ENCODE data around the gene PRKG2. TPM values are rescaled to one million over a fixed set of nuclear protein-coding genes. Genes with fewer than 3 reads are reported as not detected.

Gene PRKG2
- total RNA-seq, 1 donor = 0.72 TPM

- no peak for TF ChIP-seq CTCF (IDR thresholded peaks at IDR 0.05; ENCODE audit: extremely low read depth, low read depth, low read length)
- Histone ChIP-seq H3K27ac (ENCODE audit: low read depth, low read length) (no peak overlapping the region), H3K9me3 (ENCODE audit: low read depth, low read length) (no peaks in the 10 kb centered on the region), H3K4me3 (ENCODE audit: insufficient read depth, low read length) (no peak overlapping the region), H4K20me1 (ENCODE audit: insufficient read depth, low read length) (no peaks in the 10 kb centered on the region), H2AFZ (ENCODE audit: low read length) (no peak overlapping the region), H3K36me3 (ENCODE audit: insufficient read depth, low read length) (no peaks in the 10 kb centered on the region), H3K4me1 (ENCODE audit: insufficient read depth, low read length) (no peaks in the 10 kb centered on the region), H3K27me3 (ENCODE audit: insufficient read depth, low read length) (no peaks in the 10 kb centered on the region), H3K4me2 (ENCODE audit: insufficient read depth, low read length) (no peak overlapping the region), H3K79me2 (ENCODE audit: insufficient read depth, low read length) (no peaks in the 10 kb centered on the region)
- no peak for DNase-seq (ENCODE audit: insufficient read length, low spot score, missing footprints)
These were observed 20.7 kb downstream of the PRKG2 start for GRCh38 chr4:81194286-81194685.

GRCh38 chr4:81180916-81181315 is 34.1 kb downstream of the PRKG2 start:
- Histone ChIP-seq H3K27me3 (ENCODE audit: insufficient read depth, low read length) (no peaks in the 10 kb centered on the region), H3K36me3 (ENCODE audit: insufficient read depth, low read length) (no peaks in the 10 kb centered on the region), H4K20me1 (ENCODE audit: insufficient read depth, low read length) (no peaks in the 10 kb centered on the region), H3K79me2 (ENCODE audit: insufficient read depth, low read length) (no peaks in the 10 kb centered on the region), H2AFZ (ENCODE audit: low read length) (no peak overlapping the region), H3K27ac (ENCODE audit: low read depth, low read length) (no peak overlapping the region), H3K4me3 (ENCODE audit: insufficient read depth, low read length) (no peak overlapping the region), H3K4me2 (ENCODE audit: insufficient read depth, low read length) (no peak overlapping the region), H3K9me3 (ENCODE audit: low read depth, low read length) (no peaks in the 10 kb centered on the region), H3K4me1 (ENCODE audit: insufficient read depth, low read length) (no peaks in the 10 kb centered on the region)
- no peak for TF ChIP-seq CTCF (IDR thresholded peaks at IDR 0.05; ENCODE audit: extremely low read depth, low read depth, low read length)
- DNase-seq (ENCODE audit: insufficient read length, low spot score, missing footprints) = no peak

DNA sequence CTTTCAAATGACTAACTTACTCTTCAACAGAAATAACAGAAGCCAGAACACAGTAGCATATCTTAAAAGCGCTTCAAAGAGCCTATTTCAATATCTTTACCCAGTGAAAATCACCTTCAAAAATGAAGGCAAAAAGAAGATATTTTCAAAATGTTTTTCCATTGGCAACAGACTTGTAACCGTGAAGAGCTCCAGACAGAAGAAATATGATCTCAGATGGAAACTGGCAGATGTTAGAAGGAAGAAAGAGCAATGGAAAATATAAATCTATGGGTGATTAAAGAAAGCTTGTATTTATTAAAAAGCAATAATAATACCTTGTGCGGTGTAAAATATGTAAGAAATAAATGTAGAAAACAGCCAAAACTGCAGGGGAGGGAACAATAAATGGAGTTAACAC is 35.7 kb downstream of the PRKG2 start:
- Histone ChIP-seq H4K20me1 (ENCODE audit: insufficient read depth, low read length) (no peaks in the 10 kb centered on the region), H3K27ac (ENCODE audit: low read depth, low read length) (no peak overlapping the region), H3K4me1 (ENCODE audit: insufficient read depth, low read length) (no peaks in the 10 kb centered on the region), H3K36me3 (ENCODE audit: insufficient read depth, low read length) (no peaks in the 10 kb centered on the region), H3K4me2 (ENCODE audit: insufficient read depth, low read length) (no peak overlapping the region), H3K79me2 (ENCODE audit: insufficient read depth, low read length) (no peaks in the 10 kb centered on the region), H3K4me3 (ENCODE audit: insufficient read depth, low read length) (no peak overlapping the region), H3K9me3 (ENCODE audit: low read depth, low read length) (no peaks in the 10 kb centered on the region), H2AFZ (ENCODE audit: low read length) (no peak overlapping the region), H3K27me3 (ENCODE audit: insufficient read depth, low read length) (no peaks in the 10 kb centered on the region)
- TF ChIP-seq CTCF (IDR thresholded peaks at IDR 0.05; ENCODE audit: extremely low read depth, low read depth, low read length) = no peak
- DNase-seq (ENCODE audit: insufficient read length, low spot score, missing footprints) = no peak

- Histone ChIP-seq H3K27ac (ENCODE audit: low read depth, low read length) (no peak overlapping the region), H3K9me3 (ENCODE audit: low read depth, low read length) (no peaks in the 10 kb centered on the region), H3K4me3 (ENCODE audit: insufficient read depth, low read length) (no peak overlapping the region), H3K36me3 (ENCODE audit: insufficient read depth, low read length) (no peaks in the 10 kb centered on the region), H4K20me1 (ENCODE audit: insufficient read depth, low read length) (no peaks in the 10 kb centered on the region), H3K4me1 (ENCODE audit: insufficient read depth, low read length) (no peaks in the 10 kb centered on the region), H2AFZ (ENCODE audit: low read length) (no peak overlapping the region), H3K4me2 (ENCODE audit: insufficient read depth, low read length) (no peak overlapping the region), H3K27me3 (ENCODE audit: insufficient read depth, low read length) (no peaks in the 10 kb centered on the region), H3K79me2 (ENCODE audit: insufficient read depth, low read length) (no peaks in the 10 kb centered on the region)
- no peak for DNase-seq (ENCODE audit: insufficient read length, low spot score, missing footprints)
- TF ChIP-seq CTCF (IDR thresholded peaks at IDR 0.05; ENCODE audit: extremely low read depth, low read depth, low read length) = no peak
These were observed 41.8 kb downstream of the PRKG2 start for GRCh38 chr4:81173213-81173612.
